ENCODE results near the gene CFAP251.
A peak's percentile ranks its signal among the peaks of the same experiment; 100 is the strongest.

Gene CFAP251

GRCh38 chr12:122006186-122006926 lies 88.0 kb downstream of the CFAP251 start:
- no peak for DNase-seq

GRCh38 chr12:122009741-122010140 lies 91.3 kb downstream of the CFAP251 start:
- no peak for DNase-seq

- no peak for DNase-seq
These were observed 93.8 kb downstream of the CFAP251 start for GRCh38 chr12:122012184-122012583.

- no peak for DNase-seq
These were observed 94.7 kb downstream of the CFAP251 start for GRCh38 chr12:122013136-122013535.

DNA sequence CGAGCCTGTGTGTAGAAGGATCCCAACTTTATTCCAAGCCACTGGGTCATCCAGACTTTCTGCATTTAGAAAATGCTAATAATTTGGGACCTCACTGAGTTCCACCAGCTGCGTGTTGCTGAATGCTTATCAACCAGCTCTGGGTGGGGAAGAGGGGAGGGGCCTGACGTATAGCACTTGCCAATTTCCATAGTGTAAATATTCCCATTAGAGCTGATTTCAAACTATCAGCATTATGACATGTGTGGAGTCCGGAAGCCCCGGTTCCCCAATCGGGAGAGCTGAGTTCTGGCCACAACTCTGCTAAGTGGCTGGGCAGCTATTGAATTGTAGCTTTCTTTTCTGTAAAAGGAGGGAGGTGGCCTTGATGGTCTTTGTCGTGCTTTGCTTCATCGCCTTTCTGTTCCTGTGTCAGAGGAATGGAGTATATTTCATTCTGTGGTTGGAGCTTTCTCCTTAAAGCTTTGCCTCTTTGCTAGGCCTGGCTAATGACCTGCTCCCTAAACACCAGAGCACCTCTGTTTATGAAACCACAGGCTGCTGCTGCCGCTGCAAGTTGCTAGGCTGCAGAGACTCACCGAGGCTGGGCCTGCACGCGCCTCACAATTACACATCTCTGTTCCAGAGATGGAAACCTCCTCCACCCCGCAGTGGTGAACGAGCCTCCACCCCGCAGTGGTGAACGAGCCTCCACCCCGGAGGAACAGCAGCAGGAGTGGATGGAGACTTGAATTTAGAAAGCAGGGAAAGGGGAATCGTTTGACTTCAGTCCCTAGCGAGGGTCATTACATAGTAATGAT lies 95.6 kb downstream of the CFAP251 start:
- DNase-seq, result peak; percentile 40

- no peak for DNase-seq
These were observed 96.4 kb downstream of the CFAP251 start for GRCh38 chr12:122014781-122015180.

- no peak for DNase-seq
These were observed 100.1 kb downstream of the CFAP251 start for GRCh38 chr12:122018457-122018856.

- DNase-seq, result no peak
These were observed 100.5 kb downstream of the CFAP251 start for GRCh38 chr12:122018937-122019336.

DNA sequence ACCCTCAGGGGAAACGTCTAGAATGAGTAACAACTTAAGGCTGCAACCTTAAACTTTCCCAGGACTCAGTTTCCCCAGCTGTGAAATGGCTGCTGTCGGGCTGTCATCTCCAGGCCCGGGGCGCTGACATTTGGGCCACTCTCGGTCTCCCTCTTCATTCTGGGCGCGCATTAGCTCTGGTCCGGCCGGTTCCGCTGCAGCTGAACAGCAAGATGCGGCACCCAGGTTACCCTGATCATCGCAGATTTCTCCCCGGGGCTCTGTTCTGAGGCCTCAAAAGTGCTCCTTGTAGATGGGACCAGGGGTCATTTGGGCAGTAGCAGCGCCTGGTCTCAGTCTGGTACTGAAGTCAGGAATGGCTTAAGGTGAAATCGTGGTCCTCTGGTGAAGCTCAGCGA lies 102.4 kb downstream of the CFAP251 start:
- no peak for DNase-seq

GRCh38 chr12:122021193-122021821 lies 102.9 kb downstream of the CFAP251 start:
- peak; percentile 30 for DNase-seq

GRCh38 chr12:122021822-122022392 lies 103.5 kb downstream of the CFAP251 start, which contains the start of gene BCL7A:
BCL7A (plus strand) TSS chr12:122021884; CDS start chr12:122022092, 208 bp downstream.
- DNase-seq, result peak; percentile 74

DNA sequence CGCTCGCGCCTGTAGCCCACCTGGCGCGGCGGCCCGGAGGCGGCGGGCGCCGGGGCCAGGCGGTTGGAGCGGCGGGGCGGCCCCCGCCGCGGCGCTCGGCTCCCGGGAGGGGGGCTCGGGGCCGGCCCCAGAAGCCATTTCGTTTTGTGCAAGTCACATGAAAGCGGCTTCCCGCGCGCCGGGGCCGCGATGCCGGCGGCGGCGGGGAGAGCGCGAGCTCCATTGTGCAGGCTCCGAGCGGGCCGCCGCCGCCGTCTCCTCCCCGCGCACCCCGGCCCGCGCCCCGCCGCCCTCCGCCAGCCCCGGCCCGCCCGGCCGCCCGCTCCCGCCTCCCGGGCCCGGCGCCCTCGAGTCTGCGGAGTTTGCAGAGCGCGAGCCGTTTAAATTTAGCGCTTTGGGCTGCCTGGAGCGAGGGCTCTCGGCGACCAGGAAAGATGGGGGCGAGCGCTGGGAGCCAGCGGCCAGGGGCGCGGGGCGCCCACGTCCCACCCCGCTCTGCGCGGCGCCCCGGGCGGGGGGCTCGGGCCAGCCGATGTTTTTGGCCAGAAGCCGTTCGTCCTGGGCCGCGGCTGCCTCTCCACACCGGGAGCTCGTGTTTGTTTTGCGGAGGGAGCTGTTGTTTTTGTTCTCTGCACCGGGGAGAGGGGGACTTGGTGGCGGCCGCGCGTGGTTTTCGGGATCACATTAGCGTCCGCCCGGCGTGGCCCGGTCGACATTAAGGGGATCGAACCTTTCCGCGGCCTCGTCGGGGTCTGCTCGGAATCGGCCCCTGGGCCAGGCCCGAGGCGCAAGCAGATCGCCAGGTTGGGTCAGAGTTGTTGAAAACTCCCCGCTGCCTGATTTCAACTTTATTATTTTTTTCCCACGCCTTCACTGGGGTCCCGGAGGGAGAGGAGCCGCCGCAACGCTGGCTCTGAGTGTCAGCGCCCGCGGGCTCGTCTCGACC lies 104.3 kb downstream of the CFAP251 start:
- DNase-seq, result peak; percentile 31

DNA sequence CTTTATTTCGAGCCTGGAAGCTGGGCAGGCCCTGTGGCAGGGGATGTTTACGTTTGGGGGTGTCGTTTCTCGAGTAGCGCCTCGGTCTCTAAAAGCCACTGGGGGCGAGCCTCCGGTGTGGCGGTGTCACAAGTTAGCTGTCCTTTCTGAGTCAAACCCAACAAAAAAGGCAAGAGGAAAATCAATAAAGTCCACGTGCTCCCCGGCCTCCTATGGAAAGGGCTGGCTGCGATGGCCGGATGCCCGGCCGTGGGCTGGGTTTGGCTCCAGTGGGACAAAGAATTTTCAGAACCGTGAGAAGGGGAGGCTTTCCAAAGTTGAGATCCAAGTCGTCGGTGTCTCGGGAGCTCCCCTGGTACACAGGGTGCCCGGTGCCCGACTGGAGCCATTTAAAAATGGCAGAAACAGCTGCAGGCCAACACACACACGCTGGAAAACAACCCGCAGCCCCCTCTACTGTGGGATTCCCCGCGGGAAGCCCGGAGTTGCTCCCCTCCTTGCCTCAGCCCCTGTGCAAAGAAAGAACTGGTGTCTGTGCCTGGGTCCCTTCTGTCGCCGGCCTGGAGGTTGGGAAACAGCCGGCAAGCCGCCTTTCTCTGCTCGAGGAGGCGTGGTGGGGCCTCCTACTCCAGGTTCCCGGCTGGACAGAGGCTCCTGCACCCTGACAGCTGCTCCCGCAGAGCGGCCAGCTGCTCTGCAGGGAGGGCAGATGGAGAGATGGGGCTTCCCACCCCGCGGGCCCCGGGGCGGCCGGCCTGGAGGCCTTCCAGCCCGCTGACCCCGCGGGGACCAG lies 105.1 kb downstream of the CFAP251 start:
- peak; percentile 44 for DNase-seq

- DNase-seq, result peak; percentile 62
These were observed 105.9 kb downstream of the CFAP251 start for GRCh38 chr12:122024132-122024785.

- no peak for DNase-seq
These were observed 108.4 kb downstream of the CFAP251 start for GRCh38 chr12:122026706-122027333.

DNA sequence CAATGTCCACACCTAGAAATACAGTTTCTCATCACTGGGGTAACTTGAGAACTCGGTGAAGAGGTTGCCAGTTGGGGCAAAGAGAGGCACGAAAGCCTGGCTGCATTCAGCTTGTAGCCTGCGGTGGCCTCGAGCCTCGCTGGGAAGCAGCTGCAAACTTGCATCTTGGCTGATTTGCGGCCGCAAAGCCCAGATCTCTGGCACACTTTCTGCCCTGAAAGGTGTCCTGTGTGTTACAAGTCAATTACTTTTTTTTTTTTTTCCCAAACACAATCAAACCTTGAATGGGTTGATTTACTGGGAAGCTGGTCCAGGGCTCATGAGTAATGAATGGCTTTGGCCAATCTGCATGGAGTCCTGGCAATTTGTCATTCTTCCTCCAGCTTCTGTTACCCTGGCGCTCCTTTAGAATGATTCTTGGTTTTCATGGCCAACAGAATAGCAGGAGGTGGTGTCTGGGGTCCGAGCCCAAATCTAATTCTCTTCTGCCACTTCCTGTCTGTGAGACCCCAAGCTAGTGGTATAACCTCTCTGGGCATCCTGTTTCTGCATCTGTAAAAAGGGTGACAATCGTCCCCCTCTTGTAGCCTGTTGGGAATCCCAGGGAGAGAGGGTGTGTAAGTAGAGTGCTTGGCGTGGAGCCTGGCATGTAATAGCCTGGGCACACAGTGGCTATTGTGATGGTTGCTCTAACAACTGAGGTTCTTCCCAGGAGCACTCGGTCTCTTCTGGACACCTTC lies 109.9 kb downstream of the CFAP251 start:
- no peak for DNase-seq

DNA sequence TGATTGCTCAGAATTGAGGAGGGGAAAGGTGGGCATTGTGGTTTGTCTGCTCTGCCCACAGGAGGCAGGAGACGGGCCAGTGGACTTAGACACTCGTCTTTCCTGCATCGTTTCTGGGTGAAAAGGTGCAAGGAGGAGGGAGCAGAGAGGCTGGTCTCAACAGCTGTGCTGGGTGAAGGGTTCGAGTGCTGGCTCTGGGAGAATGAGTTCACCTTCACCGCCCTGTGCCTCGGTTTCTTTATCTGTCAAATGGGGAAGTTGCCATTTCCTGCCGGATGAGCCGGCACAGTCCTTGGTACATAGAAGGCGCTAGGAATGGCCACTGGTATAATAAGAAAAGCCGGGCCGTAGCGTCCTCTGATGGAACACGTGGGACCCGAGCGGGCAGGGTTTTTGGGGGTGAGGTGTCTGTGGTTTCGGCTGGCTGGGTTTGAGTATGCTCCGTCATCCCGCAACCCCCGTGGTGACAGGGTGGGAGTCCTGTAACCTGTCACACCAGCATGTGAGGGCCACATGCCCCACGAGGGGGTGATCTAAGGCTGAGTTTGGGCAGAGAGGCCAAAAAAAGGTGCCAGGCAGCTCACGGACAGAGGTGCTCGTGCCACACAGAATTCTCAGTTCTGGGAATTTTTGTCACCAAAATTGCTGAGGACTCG lies 110.6 kb downstream of the CFAP251 start:
- DNase-seq, result no peak

GRCh38 chr12:122029620-122030423 lies 111.4 kb downstream of the CFAP251 start:
- DNase-seq, result no peak
